HG03064 (cell line): ENCODE results near the gene ARMC3.
"Not testable (repeated sequence)": the region's sequence is repeated elsewhere in the genome, so short reads cannot be mapped to it uniquely, and the experiment has no call there.

ENCODE experiments used
- ATAC-seq: cut with Tn5 transposase; IDR thresholded peaks from one replicate; pipeline ENCODE4 v1.9.1; 2021; ENCODE audit warnings: low read depth; ENCODE audit not compliant: unreplicated experiment

ARMC3 gene, protein sequence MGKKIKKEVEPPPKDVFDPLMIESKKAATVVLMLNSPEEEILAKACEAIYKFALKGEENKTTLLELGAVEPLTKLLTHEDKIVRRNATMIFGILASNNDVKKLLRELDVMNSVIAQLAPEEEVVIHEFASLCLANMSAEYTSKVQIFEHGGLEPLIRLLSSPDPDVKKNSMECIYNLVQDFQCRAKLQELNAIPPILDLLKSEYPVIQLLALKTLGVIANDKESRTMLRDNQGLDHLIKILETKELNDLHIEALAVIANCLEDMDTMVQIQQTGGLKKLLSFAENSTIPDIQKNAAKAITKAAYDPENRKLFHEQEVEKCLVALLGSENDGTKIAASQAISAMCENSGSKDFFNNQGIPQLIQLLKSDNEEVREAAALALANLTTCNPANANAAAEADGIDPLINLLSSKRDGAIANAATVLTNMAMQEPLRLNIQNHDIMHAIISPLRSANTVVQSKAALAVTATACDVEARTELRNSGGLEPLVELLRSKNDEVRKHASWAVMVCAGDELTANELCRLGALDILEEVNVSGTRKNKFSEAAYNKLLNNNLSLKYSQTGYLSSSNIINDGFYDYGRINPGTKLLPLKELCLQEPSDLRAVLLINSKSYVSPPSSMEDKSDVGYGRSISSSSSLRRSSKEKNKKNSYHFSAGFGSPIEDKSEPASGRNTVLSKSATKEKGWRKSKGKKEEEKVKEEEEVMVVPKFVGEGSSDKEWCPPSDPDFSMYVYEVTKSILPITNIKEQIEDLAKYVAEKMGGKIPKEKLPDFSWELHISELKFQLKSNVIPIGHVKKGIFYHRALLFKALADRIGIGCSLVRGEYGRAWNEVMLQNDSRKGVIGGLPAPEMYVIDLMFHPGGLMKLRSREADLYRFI

DNA sequence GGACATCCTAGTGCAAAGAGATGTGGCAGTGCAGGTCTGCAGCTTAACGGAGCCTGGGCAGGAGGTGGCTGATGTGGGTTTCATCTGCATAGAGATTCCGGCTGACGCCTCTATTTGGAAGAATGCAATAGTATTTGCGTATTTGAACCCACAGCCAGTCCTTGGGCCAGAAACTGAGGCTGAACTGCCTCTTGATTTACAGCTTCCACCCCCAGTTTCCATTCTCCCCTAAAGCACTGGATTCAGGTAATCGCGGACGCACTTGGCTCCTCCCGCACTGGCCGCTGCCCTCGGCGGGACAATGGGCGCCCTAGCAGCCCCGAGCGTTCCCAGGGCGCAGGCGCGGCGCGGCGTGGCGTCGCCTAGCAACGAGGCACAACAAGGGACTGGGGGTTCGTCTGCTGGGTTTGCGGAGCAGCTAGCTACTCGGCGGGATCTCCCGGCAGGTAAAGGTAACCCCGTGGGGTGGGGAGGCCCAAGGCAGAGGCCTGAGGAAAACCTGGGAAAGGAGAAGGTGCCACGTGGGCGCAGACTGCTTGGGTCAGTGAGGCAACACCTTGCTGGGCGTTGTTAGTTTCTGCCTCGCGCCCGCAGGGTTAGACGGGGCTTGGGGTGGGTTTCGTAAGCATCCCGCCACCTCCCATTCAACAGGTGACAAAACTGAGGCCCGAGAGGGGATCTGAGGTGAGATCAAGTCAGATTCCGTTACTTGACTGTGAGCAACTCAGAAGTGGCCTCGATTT, at the start of gene ARMC3:
Gene ARMC3 (plus strand): TSS at position 393 of the 743 bp plus-strand sequence. CDS start 3,944 bp downstream, outside the sequence.
- ATAC-seq: no peak

DNA sequence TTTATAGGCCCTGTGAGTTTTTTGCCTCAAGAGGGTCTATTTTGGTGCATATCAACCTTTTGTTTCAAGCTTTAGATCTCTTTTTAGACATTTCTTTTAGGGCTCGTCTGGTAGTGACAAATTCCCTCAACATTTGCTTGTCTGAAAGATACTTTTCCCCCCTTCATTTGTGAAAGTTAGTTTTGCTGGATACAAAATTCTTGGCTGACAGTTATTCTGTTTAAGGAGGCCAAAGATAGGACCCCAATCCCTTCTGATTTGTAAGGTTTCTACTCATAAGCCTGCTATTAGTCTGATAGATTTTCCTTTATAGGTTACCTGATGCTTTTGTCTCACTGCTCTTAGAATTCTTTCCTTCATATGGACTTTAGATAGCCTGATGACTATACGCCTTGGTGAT, 36.1 kb upstream of the ARMC3 start:
- no peak for ATAC-seq

DNA sequence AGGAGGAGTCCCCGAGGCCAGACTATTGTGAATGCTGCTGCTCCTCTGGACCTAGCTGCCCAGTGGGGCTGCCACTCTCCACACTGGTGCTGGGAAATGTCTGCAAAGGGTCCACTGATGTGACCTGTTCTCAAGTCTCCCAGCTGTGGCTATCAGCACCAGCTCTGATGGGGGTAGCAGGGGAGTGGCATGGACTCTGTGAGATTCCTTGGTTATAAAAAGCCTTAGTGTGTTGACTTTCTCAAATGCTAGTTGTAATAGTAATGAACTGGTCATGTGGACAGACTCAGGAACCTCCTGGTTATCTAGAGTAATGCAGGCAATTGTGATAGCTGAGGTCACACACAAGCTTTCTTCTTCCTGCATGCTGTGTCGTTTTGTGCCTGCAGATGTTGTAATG, 34.1 kb upstream of the ARMC3 start:
- no peak for ATAC-seq

DNA sequence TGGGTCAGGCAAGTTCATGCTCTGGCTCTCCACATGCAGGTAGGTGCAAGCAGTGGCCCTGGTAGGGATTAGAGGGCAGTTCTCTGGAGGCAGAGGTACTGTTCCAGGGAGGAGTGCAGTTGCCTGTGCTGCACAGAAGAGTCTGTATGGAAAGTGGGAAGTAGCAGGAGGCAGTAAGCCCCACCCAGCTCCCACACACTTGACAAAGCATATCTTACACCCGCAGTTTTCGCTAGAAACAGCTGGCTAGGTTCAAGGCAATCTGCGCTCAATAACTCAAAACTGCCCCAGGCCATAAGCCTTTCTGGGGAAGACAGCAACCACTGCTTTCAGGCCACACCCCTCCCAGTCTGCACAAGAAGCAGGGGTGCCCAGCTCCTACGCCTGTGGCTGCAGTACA, 33.1 kb upstream of the ARMC3 start:
- ATAC-seq: no peak

DNA sequence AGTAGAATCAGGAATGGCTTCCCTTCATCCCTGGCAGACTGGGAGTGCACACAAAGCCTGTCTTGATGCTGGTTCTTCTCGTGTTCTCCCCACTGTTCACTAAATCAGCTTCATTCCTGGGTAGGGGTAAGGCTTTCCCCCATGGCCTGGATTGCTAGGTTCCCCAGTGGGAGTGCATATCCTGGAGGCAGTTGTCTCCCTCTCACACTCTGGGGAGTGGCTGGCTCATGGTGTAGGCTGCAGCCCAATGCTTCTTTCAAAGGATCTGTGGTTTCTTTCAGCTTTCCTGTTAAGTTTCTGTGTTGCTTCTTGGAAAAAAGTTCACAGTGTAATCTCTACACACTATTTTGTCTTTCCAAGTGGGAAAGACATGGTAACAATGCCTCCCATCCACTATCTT, 32.6 kb upstream of the ARMC3 start:
- no peak for ATAC-seq

DNA sequence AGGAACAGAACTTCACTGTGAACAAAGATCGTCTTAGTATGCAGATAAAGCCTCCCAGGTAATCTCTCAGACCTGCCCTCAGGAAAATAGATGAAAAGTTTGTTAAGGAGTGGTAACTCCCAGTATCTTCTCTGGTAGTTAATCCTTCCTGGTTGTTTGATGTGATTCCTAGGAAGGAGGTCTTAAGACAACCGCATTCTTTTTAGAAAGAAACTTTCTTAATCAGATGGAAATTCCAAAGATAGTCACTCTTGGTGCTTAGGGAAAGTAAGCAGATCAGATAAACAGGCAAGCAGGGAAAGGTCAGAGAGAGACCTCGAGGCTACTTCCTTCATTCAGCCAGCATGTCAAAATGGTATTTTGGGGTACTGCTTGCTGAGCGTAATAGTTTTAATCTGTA, 30.5 kb upstream of the ARMC3 start:
- no peak for ATAC-seq

DNA sequence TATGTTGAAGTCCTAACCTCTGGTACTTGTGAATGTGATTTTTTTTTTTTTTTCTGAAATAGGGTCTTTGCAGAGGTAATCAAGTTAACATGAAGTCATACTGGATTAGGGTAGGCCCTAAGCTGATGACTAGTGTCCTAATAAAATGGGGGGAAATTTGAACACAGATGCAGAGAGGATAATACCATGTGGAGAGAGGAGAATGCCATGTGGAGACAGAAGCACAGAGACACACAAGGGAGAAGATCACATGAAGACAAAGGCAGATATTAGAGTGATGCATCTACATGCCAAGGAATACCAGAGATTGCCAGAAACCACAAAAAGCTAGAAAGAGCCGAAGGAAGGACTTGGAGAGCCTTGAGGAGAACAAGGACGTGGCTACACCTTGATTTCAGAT, 28.5 kb upstream of the ARMC3 start:
- ATAC-seq: no peak

DNA sequence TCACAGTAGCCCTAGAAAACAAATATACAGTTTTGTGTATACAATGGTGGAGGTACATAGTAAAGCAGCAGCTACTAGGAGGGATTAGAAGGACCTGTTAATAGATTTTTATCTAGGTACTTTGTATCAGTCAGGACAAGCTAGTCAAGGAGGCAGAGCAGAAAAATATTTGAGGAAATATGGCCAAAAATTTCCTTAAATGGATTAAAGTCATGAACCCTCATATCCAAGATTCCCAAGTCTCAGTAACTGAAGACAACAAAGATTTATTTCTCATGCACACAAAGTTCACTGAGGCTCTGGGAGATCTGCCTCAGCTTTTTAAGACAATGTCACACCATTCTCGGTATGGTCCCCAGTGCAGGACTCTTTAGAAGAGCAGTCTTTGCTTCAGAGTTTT, 28.1 kb upstream of the ARMC3 start:
- no peak for ATAC-seq

DNA sequence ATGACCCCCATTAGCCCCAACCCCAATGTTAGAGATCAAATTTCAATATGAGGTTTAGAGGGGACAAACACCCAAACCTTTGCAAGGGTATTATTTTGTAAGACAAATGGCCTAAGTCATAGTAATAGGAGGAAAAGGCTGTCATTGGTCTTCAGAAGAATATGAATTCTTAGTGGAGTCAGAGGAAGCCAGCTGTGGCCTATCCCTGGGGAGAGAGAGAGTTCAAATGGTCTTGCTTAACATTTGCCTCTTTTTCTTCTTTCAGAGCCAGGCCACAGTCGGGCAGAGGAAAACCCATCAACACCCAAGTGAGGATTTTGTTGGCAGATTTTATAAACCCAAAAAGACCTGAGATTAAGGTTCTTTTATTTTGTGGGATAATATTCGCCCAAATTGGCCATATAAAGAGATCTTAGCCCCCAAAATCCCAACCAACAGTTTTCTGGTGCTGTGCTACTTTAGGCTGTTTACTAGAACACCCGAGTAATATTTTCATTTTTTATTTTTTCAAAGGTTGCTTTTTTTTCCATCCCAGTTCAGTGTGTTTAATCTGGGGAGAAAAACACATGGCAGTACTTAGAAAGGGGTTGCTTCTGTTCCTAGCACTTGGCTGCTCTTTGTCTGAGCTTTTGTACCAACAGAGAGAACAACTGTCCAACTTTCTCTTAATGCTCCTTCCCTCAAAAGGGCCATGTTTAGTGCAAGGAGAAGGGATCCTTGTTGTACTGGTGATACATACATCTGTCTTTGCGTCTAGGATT, 26.8 kb upstream of the ARMC3 start:
- no peak for ATAC-seq

DNA sequence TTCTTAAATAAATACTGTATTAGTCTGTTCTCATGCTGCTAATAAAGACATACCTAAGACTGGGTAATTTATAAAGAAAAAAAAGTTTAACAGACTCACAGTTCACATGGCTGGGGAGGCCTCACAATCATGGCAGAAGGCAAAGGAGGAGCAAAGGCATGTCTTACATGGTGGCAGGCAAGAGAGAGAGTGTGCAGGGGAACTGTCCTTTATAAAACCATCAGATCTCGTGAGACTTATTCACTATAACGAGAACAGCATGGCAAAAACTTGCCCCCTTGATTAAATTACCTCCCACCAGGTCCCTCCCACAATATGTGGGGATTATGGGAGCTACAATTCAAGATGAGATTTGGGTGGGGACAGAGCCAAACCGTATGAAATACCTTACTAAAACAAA, 25.7 kb upstream of the ARMC3 start:
- ATAC-seq: not testable (repeated sequence)

DNA sequence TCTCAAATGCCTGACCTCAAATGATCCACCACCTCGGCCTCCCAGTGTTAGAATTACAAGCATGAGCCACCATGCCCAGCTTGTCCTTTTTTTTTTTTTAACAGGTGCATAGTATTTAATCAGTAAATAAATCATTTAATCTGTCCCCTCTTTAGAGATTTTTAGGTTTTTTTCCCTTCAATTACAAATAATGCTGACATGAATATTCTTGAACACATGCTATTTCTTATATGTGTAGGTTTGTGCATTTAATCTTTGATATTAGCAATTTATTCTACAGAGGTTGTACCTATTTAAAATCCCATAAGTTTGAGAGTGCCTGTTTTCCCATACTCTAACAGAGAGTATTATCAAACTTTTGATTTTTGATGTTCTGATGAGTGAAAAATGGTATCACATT, 24.2 kb upstream of the ARMC3 start:
- ATAC-seq: no peak

DNA sequence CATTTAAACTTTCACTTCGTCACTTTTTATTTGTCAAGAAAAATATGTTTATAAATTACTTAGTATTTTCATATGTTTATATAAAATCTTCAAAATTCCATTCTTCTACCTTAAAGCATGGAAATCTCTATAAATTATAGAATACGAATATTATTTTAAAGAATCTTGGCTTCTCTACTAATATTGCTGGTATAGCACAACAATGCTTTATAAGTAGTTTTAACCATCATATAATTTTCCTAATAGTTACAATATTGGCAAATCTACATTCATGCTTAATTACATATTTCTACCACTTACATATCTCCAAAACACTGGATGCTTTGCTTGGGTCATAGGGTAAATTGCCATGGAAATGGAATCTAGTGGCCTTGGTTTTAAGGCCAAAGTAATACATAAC, 21.1 kb upstream of the ARMC3 start:
- ATAC-seq: no peak

DNA sequence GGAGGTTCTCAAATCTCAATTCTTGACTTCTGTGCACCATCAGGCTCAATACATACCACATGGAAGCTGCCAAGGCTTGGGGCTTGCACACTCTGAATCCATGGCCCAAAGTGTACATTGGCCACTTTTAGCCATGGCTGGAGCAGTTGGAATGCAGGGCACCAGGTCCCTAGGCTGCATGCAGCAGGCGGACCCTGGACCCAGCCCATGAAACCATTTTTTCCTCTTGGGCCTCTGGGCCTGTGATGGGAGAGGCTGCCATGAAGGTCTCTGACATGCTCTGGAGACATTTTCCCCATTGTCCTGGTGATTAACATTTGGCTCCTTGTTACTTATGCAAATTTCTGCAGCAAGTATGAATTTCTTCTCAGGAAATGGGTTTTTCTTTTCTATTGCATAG, 19.0 kb upstream of the ARMC3 start:
- ATAC-seq: no peak

DNA sequence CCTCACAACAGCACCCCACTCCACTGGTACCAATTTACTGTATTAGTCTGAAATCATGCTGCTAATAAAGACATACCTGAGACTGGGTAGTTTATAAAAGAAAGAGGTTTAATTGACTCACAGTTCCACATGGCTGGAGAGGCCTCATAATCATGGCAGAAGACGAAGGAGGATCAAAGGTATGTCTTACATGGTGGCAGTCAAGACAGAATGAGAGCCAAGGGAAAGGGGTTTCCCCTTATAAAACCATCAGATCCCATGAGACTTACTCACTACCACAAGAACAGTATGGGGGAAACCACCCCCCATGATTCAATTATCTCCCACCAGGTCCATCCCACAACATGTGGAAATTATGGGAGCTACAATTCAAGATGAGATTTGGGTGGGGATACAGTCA, 18.2 kb upstream of the ARMC3 start:
- ATAC-seq: not testable (repeated sequence)

DNA sequence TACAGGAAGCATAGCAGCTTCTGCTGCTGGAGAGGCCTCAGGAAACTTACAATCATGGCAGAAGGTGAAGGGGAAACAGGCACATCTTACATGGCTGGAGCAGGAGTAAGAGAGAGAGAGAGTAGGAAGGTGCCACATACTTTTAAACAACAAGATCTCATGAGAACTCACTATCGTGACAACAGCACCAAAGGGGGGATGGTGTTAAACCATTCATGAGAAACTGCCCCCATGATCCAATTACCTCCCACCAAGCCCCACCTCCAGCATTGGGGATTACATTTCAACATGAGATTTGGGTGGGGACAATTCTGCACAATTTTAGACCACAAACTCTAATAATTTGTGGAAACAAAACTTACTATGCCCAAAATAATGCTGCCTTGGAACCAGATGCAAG, 16.8 kb upstream of the ARMC3 start:
- no peak for ATAC-seq

DNA sequence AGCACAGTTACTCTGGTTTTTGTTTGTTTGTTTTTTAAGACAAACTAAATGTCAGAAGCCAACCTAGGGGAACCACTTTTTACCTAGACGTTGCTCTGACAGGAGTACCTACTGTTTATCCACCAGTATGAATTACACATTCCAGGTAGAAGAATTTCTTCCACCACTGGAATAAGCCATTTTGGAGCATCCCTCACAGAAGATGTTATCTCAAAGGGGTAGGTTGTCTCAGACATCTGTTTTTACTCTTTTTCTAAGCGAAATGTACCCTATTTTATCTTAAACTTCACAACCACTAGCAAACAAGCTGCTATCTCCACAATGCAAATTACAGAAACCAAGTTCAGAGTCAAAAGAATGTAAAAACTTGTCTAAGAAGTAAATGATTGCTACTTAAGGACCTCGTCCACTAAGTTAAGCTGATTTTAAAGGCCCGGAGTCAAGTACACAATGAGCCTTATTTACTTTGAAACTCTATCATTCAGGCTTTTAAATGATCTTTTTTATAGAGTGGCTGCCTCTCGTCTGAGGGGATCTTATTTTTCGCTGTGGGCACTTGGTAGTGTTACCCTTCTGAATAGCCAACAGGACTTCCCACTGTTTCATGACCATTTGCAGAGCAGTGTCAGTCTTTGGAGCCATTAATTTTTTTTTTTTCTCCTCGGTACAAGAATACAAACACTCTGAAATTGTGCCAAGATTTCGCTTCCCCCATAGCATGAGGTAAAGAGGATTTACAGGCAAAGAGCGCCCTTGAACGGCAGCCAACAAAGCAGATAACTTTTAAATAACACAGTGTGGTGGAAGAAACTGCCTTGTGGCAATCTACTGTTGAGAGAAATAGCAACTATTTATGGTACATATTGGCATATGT, 15.7 kb upstream of the ARMC3 start:
- no peak for ATAC-seq

DNA sequence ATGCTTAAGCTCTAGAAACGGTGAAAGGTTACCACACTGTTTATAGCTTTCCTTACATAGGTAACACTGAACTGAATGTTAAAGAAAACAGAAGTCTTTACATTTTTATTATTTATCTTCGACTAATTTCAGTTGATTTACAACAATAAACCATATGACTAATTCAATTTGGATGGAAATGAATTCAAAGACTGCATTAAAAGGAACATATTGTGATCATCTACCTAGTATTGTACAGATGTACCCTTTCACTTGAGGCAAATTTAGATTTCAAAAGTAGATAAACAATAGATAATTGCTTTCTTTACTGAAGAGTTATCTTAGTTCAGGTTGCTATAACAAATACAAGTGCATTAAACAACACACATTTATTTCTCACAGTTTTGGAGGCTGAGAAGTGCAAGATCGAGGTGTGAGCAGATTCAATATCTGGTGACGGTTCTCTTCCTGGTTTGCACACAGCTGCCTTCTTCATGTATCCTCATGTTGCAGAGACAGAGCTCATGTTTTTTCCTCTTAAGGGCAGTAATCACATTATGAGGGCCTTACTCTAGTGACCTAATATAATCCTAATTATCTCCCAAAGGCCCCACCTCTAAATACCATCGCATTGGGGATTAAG, 15.0 kb upstream of the ARMC3 start:
- no peak for ATAC-seq

DNA sequence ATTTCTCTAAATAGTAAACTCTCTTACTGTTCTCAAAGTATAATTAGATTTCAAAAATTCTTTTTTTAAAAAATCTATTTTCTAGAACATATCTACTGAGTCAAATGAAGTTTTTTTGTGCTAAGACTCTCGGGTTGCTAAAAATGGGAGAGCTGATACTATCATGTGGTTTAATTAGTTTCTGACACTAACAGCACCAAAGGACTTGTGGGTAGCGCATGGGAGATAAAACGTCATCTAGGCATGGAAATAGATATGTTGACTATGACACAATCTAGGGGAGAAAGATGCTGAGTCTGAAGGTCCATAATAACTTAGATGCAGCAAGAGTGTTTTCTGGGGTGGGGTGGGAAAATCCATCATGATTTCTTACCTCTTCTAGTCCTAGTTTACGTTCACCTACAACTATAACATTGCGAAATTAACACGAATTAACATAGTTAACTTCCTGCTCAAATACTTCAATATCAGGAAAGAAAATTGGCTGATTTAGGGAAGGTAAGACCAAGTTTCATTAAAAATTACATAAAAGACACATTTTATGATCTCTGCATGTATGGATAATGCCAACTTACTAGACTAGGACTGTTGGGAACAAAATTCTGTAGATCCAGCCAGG, 14.3 kb upstream of the ARMC3 start:
- no peak for ATAC-seq

DNA sequence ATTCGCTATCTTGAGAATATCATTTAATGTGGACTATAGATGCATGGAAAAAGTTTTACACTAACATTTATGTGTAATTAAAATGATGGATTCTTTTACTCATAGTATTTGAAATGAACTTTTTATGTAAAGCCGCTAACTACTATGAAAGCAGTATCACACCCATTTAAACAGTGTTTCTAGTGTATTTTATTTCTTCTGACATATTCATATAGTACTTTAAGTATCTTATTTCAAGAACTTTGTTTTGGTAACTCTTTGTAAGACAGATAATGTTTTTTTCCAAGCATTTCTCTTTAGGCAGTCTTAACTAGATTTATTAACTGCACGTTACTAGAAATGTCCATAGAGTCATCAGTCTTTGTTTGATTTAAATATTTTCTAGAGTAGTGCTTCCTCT, 12.5 kb upstream of the ARMC3 start:
- no peak for ATAC-seq
